Activated naive CD8-positive, alpha-beta T cell treated with anti-CD3 and anti-CD28 coated beads, Interleukin-2, amount 10 ng/mL, durations not matched to agents 7 days and 5 days (primary cell): ENCODE results near the gene PARD3B. TPM values are rescaled to one million over a fixed set of nuclear protein-coding genes. Genes with fewer than 3 reads are reported as not detected.

Experiments used
- ATAC-seq: fragments of 150-1000 bp; cut with Tn5 transposase; one replicate; pipeline ENCODE4 v1.10.0; 2021; ENCODE audit warnings: low read depth, moderate library complexity
- POLR2A ChIA-PET: fragments of 350-600 bp; sonication (Branson Sonifier 250); formaldehyde crosslinking; loops from one replicate; lab custom pipeline; 2021; ENCODE audit warnings: antibody characterized with exemption; lab: Charles Lee
- DNase-seq: peaks from one replicate; pipeline ENCODE4 v3.0.0; 2021
- H3K27ac Mint-ChIP-seq: one replicate; pipeline ENCODE4 v1.8.0; 2022; ENCODE audit warnings: mild to moderate bottlenecking, mixed read lengths
- H3K27me3 Mint-ChIP-seq: one replicate; pipeline ENCODE4 v1.8.0; 2022; ENCODE audit warnings: mild to moderate bottlenecking, moderate library complexity, mixed read lengths
- H3K36me3 Mint-ChIP-seq: one replicate; pipeline ENCODE4 v1.8.0; 2021; ENCODE audit warnings: mild to moderate bottlenecking, mixed read lengths
- H3K4me1 Mint-ChIP-seq: one replicate; pipeline ENCODE4 v1.8.0; 2021; ENCODE audit warnings: mixed read lengths
- H3K4me3 Mint-ChIP-seq: one replicate; pipeline ENCODE4 v1.8.0; 2022; ENCODE audit warnings: mild to moderate bottlenecking, moderate library complexity, mixed read lengths
- H3K9me3 Mint-ChIP-seq: one replicate; pipeline ENCODE4 v1.8.0; 2021; ENCODE audit warnings: mixed read lengths
- total RNA-seq, 2 experiments: library from RNA; stranded (reverse); gene quantifications; one replicate each; pipeline ENCODE4 v1.2.3, GENCODE V29; 2021

The PARD3B gene
- total RNA-seq, 2 experiments from 2014 or later: 0.55 to 1.0 TPM

GRCh38 chr2:205352094-205352493, 806.8 kb downstream of the PARD3B start:
- DNase-seq: no peak
- no peaks in the 10 kb centered on the region for H3K4me1 Mint-ChIP-seq
- H3K27me3 Mint-ChIP-seq: peaks cover 2% of the 10 kb centered on the region
- no peaks in the 10 kb centered on the region for H3K36me3 Mint-ChIP-seq
- no peak overlapping the region for H3K27ac Mint-ChIP-seq
- no peak for ATAC-seq
- no peak overlapping the region for H3K4me3 Mint-ChIP-seq
- POLR2A ChIA-PET: no interaction called here
- no peaks in the 10 kb centered on the region for H3K9me3 Mint-ChIP-seq

- Mint-ChIP-seq H3K4me1 (no peaks in the 10 kb centered on the region), H3K27me3 (peaks cover 4% of the 10 kb centered on the region), H3K36me3 (no peaks in the 10 kb centered on the region), H3K27ac (no peak overlapping the region), H3K9me3 (no peaks in the 10 kb centered on the region), H3K4me3 (no peak overlapping the region)
- POLR2A ChIA-PET: no interaction called here
- DNase-seq (no peak), ATAC-seq (no peak)
Measured at GRCh38 chr2:205352593-205352992, 807.3 kb downstream of the PARD3B start.

GRCh38 chr2:205357732-205358131, 812.5 kb downstream of the PARD3B start:
- POLR2A ChIA-PET: no interaction called here

GRCh38 chr2:205358351-205358815, 813.1 kb downstream of the PARD3B start:
- Mint-ChIP-seq H3K27ac (no peak overlapping the region), H3K4me1 (no peaks in the 10 kb centered on the region), H3K9me3 (no peaks in the 10 kb centered on the region), H3K36me3 (no peaks in the 10 kb centered on the region), H3K27me3 (peaks cover 5% of the 10 kb centered on the region), H3K4me3 (no peak overlapping the region)
- no peak for ATAC-seq
- no peak for DNase-seq
- POLR2A ChIA-PET: no interaction called here

More at GRCh38 chr2:205357732-205358131, 812.5 kb downstream of the PARD3B start:
- Mint-ChIP-seq H3K4me3 (no peak overlapping the region), H3K27ac (no peak overlapping the region), H3K4me1 (no peaks in the 10 kb centered on the region), H3K9me3 (no peaks in the 10 kb centered on the region), H3K36me3 (no peaks in the 10 kb centered on the region), H3K27me3 (peaks cover 5% of the 10 kb centered on the region)
- DNase-seq (no peak), ATAC-seq (no peak)

GRCh38 chr2:205361272-205361671, 816.0 kb downstream of the PARD3B start:
- H3K27me3 Mint-ChIP-seq: peaks cover 5% of the 10 kb centered on the region
- no peaks in the 10 kb centered on the region for H3K4me1 Mint-ChIP-seq
- no peak for DNase-seq
- no peak overlapping the region for H3K27ac Mint-ChIP-seq
- no peak for ATAC-seq
- no peaks in the 10 kb centered on the region for H3K9me3 Mint-ChIP-seq
- H3K36me3 Mint-ChIP-seq: no peaks in the 10 kb centered on the region
- H3K4me3 Mint-ChIP-seq: no peak overlapping the region
- POLR2A ChIA-PET: no interaction called here

- Mint-ChIP-seq H3K36me3 (no peaks in the 10 kb centered on the region), H3K9me3 (no peaks in the 10 kb centered on the region), H3K27ac (no peak overlapping the region), H3K4me3 (no peak overlapping the region), H3K4me1 (no peaks in the 10 kb centered on the region), H3K27me3 (peaks cover 5% of the 10 kb centered on the region)
- POLR2A ChIA-PET: no interaction called here
- DNase-seq (no peak), ATAC-seq (no peak)
Measured at GRCh38 chr2:205361970-205362369, 816.7 kb downstream of the PARD3B start.

- Mint-ChIP-seq H3K36me3 (no peaks in the 10 kb centered on the region), H3K9me3 (no peaks in the 10 kb centered on the region), H3K4me3 (no peak overlapping the region), H3K4me1 (no peaks in the 10 kb centered on the region), H3K27ac (no peak overlapping the region), H3K27me3 (peaks cover 2% of the 10 kb centered on the region)
- ATAC-seq: no peak
- POLR2A ChIA-PET: no interaction called here
- no peak for DNase-seq
Measured at GRCh38 chr2:205364261-205364660, 819.0 kb downstream of the PARD3B start.

GRCh38 chr2:205366336-205367060, 821.2 kb downstream of the PARD3B start:
- H3K27ac Mint-ChIP-seq: no peak overlapping the region
- H3K36me3 Mint-ChIP-seq: no peaks in the 10 kb centered on the region
- no peak for ATAC-seq
- POLR2A ChIA-PET: no interaction called here
- DNase-seq: no peak
- no peaks in the 10 kb centered on the region for H3K27me3 Mint-ChIP-seq
- H3K4me3 Mint-ChIP-seq: no peak overlapping the region
- no peaks in the 10 kb centered on the region for H3K9me3 Mint-ChIP-seq
- H3K4me1 Mint-ChIP-seq: no peaks in the 10 kb centered on the region

GRCh38 chr2:205367331-205367935, 822.2 kb downstream of the PARD3B start:
- H3K27me3 Mint-ChIP-seq: no peaks in the 10 kb centered on the region
- DNase-seq: no peak
- H3K4me3 Mint-ChIP-seq: no peak overlapping the region
- no peak overlapping the region for H3K27ac Mint-ChIP-seq
- H3K36me3 Mint-ChIP-seq: no peaks in the 10 kb centered on the region
- POLR2A ChIA-PET: no interaction called here
- H3K9me3 Mint-ChIP-seq: no peaks in the 10 kb centered on the region
- no peak for ATAC-seq
- H3K4me1 Mint-ChIP-seq: peaks cover 3% of the 10 kb centered on the region

DNA sequence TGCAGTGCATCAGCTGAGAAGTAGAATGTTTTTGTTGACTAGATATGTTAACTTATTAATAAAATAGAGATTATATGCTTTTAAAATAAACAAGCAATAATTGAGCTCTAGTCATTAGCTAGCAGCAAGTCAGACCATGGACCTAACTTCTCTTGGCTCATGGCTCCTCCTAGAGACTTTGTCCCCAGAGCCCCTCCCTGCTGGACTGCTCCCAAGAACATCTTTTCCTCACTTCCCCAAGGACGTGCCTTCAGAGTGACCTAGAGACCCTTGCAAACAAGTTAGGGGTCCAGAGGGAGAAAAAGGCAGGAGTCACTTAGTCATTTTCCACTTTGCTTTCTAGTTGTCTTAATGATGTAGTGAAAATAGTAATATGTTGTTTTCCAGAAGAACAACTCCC, 824.5 kb downstream of the PARD3B start:
- Mint-ChIP-seq H3K36me3 (no peaks in the 10 kb centered on the region), H3K27ac (no peak overlapping the region), H3K4me1 (peaks cover 3% of the 10 kb centered on the region), H3K9me3 (peaks cover 1% of the 10 kb centered on the region), H3K4me3 (no peak overlapping the region), H3K27me3 (no peaks in the 10 kb centered on the region)
- DNase-seq (no peak), ATAC-seq (no peak)
- POLR2A ChIA-PET: no interaction called here

GRCh38 chr2:205370726-205371125, 825.5 kb downstream of the PARD3B start:
- Mint-ChIP-seq H3K4me1 (peaks cover 3% of the 10 kb centered on the region), H3K36me3 (no peaks in the 10 kb centered on the region), H3K27ac (no peak overlapping the region), H3K27me3 (no peaks in the 10 kb centered on the region), H3K4me3 (no peak overlapping the region), H3K9me3 (peaks cover 1% of the 10 kb centered on the region)
- DNase-seq (no peak), ATAC-seq (no peak)
- POLR2A ChIA-PET: no interaction called here

GRCh38 chr2:205372141-205372540, 826.9 kb downstream of the PARD3B start:
- Mint-ChIP-seq H3K27me3 (no peaks in the 10 kb centered on the region), H3K36me3 (no peaks in the 10 kb centered on the region), H3K4me3 (no peak overlapping the region), H3K9me3 (peaks cover 1% of the 10 kb centered on the region), H3K27ac (no peak overlapping the region), H3K4me1 (peaks cover 3% of the 10 kb centered on the region)
- no peak for DNase-seq
- no peak for ATAC-seq
- POLR2A ChIA-PET: no interaction called here

DNA sequence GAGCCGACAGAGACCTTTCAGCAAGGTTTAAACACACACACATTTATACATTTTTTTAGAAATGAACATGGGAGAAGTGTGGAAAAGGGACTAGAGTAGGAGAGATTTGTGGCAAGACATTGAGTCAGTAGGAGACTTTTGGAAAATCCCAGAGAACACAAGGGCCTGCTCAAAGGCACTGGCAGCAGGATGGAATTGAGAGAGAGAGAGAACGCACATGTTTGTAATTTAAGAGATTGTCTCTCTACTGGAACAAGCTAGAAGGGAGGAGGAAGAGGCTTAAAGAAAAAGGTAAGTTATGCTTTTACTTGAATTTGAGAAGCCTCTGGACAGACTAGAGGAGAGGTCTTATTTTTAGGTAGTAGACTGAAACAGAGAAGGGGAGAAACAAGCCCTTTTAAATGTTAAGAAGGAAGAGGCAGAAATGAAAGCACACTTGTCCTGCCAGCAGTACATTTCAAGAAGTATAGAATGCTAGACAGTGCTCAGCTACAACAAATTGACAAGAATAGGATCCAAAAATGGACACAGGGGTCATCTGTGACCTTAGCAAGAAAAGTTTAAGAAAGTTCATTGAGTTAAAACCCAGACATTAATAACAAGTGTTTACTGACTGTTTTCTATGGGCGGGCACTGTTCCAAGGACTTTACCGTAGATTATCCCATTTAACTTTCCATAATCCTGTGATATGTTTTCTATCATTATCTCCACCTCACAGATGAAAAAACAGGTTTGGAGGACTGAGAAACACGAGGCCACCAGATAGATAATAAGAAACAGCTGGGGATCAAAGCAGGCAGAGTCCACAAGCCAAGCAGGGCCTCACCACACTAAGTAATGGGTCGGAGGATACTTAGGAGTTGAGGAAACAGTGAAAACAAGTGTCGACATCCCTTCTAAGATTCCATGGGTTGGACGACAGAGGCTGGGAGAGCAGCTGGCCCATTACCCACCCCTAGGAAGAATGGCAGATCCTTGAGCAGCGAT, 830.5 kb downstream of the PARD3B start:
- H3K27me3 Mint-ChIP-seq: no peaks in the 10 kb centered on the region
- no peak for DNase-seq
- peaks cover 3% of the 10 kb centered on the region for H3K4me1 Mint-ChIP-seq
- POLR2A ChIA-PET: no interaction called here
- ATAC-seq: no peak
- H3K27ac Mint-ChIP-seq: no peak overlapping the region
- peaks cover 1% of the 10 kb centered on the region for H3K9me3 Mint-ChIP-seq
- no peaks in the 10 kb centered on the region for H3K36me3 Mint-ChIP-seq
- no peak overlapping the region for H3K4me3 Mint-ChIP-seq
